Measurements from ENCODE around the gene DPYD.

- TF ChIP-seq CTCF (conservative IDR thresholded peaks at IDR 0.05 in 1 of 2, IDR thresholded peaks at IDR 0.05 in 1 of 2; ENCODE audit: extremely low read depth in 1 of 2, insufficient read depth in 1 of 2, low read depth in 1 of 2, low read length in 2 of 2) (no peak), EZH2 (IDR thresholded peaks at IDR 0.05; ENCODE audit: borderline replicate concordance, low read length) (no peak)
Observed at GRCh38 chr1:97119260-97120158, 801.3 kb downstream of the DPYD start.

All from mammary epithelial cell (primary cell).